Measurements from ENCODE around the gene PLAGL2.
"Not testable (repeated sequence)": the region's sequence is repeated elsewhere in the genome, so short reads cannot be mapped to it uniquely, and the experiment has no call there.

Gene PLAGL2, protein sequence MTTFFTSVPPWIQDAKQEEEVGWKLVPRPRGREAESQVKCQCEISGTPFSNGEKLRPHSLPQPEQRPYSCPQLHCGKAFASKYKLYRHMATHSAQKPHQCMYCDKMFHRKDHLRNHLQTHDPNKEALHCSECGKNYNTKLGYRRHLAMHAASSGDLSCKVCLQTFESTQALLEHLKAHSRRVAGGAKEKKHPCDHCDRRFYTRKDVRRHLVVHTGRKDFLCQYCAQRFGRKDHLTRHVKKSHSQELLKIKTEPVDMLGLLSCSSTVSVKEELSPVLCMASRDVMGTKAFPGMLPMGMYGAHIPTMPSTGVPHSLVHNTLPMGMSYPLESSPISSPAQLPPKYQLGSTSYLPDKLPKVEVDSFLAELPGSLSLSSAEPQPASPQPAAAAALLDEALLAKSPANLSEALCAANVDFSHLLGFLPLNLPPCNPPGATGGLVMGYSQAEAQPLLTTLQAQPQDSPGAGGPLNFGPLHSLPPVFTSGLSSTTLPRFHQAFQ

DNA sequence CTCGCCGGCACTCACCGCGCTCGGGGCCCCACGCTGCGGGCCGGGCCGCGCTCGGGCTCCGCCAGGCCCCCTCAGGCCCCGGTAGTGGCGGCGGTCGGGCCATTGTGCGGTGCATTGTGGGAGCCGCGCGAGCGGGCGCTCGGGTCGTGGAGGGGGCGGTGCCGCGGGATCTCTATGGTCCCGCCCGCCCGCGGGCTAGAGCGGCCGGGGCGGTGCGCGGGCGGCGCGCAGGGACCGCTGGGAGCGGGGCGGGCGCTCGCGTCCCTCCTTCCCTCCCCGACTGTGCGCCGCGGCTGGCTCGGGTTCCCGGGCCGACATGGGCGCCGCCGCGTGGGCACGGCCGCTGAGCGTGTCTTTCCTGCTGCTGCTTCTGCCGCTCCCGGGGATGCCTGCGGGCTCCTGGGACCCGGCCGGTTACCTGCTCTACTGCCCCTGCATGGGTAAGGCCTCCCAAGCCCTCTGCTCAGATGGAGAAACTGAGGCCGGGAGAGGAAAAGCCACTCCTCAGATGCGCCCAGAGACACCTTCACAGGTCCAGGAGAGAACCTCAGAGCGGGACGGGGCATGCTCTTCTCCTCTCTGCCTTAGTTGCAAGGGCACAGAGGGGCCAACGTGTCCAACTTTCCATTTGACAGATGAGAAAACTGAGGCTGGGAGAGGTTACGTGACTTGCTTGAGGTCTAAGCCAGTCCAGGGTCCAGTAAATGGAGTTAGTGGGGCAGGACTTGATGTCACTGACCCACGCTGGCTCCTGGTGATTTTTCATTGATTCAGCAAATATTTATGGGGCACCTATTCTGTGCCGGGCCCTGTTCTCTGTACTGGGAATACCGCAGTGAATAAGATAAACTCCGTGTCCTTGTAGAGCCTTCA is at the start of gene PLAGL2, which contains the start of gene POFUT1:
Gene PLAGL2, minus strand, starts transcription at position 118 of the 873 bp plus-strand sequence. CDS start 5,565 bp downstream, outside the sequence.
Gene POFUT1, plus strand, starts transcription at position 255 of the 873 bp plus-strand sequence. Its CDS starts 62 bp downstream, at position 317.
- peak; percentile 94 for DNase-seq
- ATAC-seq = peak; percentile 83

DNA sequence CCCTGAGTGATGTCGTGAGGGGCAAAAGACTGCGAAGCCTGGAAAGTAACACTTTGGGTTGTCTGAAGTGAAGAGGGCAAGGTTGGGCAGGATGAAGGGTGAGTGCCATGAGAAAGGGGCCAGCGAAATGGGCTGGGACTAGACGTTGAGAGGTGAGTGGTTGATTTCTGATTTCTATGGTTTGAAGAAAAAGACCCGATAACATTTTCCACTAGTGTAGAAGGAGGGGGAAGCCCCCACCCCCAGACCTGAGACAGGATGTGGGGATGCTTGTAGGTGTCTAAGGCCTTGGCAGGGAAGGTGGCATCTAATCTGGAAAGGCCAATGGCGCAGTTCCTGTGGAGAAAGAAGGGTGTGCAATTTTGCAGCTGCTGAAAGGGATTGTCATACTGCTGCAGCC is 44.6 kb upstream of the PLAGL2 start:
- DNase-seq = peak; percentile 92

DNA sequence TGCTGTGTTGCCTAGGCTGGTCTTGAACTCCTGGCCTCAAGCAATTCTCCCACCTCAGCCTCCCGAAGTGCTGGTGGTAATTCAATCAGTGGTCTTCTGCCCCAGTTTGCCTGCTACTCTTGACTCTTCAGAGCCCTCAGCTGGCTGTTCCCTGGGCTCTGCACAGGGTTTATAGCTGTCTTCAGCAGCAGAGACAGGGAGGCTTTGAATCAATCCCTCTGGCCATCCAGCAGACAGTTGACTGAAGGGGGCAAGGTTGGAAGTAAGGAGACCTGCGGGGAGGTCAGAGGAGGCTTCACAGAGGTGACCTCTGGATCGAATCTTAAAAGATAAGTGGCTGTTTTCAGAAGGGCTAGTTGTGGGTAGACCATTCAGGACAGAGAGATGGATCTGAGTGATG is 43.9 kb upstream of the PLAGL2 start:
- DNase-seq = peak; percentile 34
- no peak for ATAC-seq

More for the DNA sequence above, 44.6 kb upstream of the PLAGL2 start:
- peak; percentile 80 for ATAC-seq

DNA sequence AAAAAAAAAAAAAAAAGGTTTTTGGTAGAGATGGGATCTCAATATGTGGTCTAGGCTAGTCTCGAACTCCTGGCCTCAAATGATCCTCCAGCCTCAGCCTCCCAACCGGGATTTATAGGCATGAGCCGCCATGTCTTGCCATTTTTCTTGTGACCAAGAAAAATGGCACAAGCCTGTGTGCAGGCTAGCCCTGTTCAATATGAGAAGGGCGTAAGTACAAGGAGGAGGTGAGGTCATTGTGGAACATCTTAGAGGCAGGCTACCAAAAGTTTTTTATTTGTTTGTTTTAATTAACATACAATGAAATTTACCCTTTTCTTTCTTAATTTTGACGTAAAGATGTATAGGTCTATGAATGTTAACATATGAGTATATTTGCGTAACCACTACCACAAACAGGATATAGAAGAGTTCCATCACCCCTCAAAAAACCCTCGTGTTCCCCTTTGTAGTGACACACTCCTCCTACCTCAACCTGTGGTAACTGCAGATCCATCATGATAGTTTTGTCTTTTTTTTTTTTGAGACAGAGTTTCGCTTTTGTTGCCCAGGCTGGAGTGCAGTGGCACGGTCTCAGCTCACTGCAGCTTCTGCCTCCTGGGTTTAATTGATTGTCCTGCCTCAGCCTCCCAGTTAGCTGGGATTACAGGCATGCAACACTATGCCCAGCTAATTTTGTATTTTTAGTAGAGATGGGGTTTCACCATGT is 41.6 kb upstream of the PLAGL2 start:
- peak; percentile 79 for ATAC-seq
- peak; percentile 42 for DNase-seq

DNA sequence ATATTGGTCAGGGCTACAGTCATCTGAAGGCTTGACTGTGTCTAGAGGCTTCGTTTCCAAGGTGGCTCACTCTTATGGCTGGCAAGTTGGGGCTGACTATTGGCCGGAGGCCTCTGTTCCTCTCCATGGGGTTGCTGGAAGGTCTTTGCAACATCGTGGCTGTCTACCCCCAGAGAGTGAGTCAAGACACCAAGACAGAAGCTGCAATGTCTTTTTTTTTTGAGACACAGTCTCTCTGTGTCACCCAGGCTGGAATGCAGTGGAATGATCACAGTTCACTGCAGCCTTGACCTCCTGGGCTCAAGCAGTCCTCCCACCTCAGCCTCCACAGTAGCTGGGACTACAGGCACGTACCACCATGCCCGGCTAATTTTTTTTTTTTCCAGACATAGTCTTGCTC is 40.5 kb upstream of the PLAGL2 start:
- ATAC-seq (no peak), DNase-seq (peak; percentile 32)

DNA sequence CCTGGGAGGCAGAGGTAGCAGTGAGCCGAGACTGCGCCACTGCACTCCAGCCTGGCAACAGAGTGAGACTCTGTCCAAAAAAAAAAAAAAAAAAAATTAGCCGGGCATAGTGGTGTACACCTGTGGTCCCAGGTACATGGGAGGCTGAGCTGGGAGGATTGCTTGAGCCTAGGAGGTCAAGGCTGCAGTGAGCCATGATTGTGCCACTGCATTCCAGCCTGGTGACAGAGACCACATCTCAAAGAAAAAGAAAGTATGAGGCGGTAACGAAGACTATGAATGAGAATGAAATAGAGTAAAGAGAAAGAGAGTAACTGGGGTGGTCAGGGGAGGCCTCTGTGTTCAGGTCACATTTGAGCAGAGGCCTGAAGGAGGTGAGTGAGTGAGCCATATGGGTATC is 38.7 kb upstream of the PLAGL2 start:
- DNase-seq, ATAC-seq: not testable (repeated sequence)

DNA sequence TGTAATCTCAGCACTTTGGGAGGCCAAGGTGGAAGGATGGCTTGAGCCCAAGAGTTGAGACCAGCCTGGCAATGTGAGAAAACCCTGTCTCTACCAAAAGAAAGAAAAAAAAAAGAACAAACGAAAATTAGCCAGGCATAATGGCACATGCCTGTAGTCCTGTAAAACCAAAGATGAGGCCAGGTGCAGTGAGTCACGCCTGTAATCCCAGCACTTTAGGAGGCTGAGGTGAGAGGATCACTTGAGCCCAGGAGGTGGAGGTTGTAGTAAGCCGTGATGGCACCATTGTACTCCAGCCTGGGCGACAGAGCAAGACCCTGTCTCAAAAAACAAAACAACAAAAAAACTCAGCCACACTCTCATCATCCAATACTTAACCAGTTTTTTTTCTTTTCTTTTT is 37.4 kb upstream of the PLAGL2 start:
- no peak for ATAC-seq

DNA sequence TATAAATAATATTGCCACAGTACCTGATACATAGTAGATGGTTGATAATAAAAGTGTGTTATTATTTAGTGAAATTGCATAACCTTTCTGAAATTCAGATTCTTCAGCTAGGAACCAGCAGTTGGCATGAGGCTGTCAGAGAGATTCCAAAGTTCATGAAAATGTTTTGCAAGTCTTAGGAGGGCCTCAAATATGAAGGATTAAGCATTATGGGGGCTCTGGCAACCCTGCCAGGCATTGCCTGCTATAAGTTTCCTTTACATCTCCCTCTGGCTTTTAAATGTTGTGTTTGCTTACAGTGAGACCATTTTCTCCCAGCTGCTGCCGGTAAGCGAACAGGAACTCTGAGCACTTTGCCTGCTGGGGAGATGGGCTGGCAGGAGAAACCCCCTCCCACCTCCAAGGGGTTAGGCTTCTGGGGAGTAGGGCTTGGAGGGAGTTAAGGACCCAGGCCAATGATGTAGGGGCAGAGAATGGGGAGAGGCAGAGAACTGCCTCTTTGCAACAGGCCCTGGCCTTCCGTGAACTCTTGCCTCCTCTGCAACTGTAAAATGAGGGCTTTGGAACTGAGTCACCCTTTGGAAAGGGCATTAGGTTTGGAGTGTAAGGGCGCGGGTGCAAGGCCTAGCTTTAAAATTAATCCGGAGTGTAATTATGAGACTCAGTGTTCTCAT is 36.7 kb upstream of the PLAGL2 start:
- no peak for DNase-seq
- ATAC-seq = no peak

More for the DNA sequence above, 37.4 kb upstream of the PLAGL2 start:
- DNase-seq = no peak

DNA sequence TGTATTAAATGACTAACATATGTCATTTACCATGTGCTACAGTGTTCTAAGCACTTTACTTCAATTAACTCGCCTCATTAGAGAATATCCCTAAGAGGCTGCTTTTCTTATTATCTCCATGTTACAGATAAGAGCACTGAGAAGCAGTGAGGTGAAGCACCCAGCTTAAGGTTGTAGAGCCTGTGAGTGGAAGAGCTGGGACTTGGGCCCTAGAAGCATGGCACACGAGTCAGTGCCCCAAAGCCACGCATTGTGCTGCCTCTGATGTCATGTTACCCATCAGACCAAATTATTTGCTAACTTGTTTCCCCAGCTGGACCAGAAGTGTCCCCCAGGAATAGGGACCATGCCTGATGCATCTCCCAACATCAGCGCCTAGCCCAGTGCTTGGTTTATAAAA is 34.3 kb upstream of the PLAGL2 start:
- ATAC-seq (no peak), DNase-seq (no peak)

DNA sequence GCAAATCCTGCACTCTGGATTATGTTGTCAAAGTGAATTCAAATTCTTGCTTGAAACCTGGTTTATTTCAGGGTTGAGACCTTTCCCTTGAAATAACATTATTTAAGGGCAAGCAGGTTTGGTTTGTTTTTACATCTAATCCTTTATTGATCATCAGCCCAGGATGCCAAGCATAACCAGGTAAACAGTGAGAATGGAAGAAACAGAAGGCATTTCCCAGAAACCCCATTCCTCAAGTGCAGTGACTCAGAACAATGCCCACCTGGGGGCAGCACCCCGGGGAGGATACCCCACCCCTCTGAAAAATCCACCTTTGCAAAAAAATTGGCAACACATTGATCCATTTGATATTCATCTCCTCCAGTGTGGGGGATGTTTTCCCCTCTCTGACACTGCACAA is 32.7 kb upstream of the PLAGL2 start:
- DNase-seq (no peak), ATAC-seq (no peak)

DNA sequence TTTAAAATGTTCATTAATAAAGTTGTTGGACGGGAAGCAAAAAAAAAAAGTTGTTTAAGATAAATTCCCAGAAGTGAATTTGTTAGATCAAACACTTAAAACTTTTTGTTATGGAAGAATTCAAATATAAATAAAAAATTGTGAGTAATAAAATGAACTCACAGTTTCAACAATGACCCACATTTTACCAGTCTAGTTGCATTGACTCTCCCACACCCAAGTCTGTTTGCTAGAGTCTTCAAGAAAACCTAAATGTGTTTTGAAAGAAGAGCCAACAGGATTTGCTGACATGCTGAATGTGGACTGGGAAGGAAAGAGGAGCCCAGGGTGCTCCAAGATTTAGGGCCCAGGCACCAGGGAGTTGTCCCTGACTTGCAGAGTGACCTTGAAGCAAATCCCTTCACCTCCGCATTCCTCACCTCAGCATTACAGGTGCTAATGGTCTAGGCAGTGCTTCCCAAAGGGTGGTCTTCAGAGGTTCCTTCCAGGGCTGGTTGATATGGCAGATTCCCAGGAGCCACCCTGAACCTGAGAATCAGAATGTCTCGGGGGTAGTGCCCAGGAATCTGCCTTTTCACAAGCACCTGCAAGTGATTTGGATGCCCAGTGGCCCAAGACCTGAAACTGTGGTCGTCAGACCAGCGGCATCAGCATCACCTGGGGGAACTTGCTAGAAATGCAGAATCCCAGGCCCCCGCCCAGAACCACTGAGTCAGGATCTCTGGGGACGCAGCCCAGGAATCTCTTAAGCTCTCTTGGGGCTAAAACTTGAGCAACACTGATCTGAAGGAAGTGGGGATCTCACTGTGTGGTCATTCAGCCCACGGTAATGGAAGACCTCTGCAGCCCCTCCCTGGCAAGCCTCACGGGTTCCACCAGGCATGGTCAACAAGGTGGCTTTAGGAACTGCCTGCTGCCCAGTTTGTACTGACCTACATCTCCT is 31.2 kb upstream of the PLAGL2 start:
- ATAC-seq (no peak), DNase-seq (no peak)

DNA sequence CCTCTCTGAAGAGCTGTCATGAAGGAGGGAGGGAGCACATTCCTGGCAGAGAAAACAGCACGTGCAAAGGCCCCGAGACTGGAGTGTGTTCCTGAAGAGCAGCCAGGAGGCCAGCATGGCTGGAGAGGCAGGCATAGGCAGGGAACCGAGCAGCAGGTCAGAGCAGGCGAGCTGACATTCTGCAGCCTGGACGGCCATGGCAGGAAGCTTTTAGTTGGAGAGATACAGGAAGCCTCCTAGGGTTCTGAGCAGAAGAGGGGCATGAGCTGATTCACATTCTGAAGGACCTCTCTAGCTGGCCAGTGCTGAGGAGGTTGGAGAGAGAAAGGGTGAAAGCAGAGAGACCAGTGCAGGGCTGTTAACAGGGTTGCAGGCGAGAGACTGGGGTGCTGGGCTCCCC is 29.9 kb upstream of the PLAGL2 start:
- ATAC-seq = no peak
- DNase-seq = no peak

DNA sequence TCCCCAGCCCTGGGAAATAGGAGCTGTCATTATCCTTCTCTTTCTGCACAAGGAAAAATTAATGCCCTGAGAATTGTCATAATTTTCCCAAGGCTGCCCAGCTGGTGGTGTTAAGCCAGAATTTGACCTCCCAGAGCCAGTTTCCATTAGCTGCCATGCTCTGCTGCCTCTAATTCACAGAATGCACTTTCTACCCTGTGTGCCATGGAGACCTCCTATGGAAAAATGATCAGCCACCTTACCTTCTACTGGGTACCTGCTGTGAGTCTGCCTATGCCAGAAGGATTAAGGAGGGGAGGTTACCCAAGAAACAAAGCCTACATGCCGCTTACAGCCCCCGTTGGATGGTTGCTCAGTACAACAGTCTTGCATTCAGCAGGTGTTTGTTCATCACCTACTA is 29.3 kb upstream of the PLAGL2 start:
- no peak for ATAC-seq
- DNase-seq = no peak

DNA sequence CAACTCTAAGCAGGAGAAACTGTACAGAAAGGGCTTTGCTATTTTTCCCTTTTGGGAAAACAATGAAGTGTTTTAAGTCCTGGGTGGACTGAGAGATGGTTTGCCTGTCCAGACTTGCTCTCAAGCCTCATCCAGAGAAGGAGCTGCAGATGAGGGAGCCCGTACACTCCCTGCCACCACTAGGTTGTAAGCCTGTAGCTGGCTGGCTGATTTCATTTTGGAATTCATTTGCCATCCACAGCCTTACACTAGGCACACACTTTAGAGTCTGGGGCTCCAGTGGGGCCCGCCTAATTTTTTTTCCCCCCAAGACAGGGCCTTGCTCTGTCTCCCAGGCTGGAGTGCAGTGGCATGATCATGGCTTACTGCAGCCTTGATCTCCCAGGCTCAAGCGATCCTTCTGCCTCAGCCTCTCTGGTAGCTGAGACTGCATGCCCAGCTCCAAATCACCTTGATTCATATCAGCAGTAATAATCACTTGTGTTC is 28.5 kb upstream of the PLAGL2 start:
- ATAC-seq (no peak), DNase-seq (no peak)

DNA sequence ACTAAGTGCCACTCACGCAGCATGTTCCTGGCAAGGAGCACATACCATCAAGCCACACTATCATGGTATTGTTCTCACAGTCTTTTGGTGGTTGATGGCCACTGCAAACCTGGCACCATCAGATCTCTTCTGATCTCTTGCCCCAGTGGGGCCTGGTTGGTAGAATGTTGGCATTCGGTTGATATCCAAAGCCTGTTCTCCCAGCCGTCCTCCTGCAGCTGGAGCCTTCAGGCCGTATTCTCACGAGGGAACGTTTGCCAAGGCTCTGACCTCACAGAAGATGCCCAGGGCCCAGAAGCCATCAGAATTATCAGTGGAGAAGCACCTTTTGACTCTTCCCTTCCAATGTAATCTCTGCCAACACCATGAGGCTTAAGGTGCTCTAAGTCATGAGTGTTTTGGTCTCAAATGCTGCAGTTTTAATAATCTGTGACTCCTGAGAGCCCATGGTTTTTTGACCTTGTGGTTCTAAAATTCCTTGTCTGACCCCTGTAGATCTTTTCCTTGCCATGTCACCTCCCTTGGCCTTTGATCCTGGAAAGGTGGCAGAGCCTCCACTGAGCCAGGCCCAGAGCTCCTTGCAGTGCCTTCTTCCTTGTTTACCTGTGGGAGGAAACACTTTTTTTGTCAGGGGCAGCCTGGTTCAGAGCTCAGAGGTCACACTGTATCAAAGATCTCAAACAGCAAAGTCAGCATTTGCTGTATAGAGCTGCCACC is 27.9 kb upstream of the PLAGL2 start:
- no peak for DNase-seq

DNA sequence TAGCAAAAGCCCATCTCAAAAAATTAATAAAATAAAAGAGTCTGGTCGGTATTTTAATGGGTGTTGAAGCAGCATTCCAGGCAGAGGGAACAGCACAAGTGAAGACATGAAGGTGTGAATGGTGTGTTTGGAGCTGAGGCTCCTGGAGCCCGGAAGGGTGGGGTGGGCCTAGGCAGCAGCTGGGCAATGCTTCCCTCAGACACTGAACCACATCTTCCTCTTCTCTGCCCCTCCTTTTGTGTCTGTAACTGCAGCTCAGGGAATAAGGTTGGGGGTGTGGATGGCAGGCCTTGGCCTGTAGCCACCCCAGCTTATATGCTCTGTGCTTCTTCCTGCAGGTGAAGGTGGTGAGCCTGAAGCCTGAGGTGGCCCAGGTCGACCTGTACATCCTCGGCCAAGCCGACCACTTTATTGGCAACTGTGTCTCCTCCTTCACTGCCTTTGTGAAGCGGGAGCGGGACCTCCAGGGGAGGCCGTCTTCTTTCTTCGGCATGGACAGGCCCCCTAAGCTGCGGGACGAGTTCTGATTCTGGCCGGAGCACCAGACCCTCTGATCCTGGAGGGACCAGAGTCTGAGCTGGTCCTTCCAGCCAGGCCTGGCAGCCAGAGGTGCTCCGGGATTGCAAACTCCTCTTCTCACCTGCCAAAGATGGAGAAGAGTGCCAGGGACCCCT is 26.7 kb upstream of the PLAGL2 start:
- DNase-seq (no peak), ATAC-seq (no peak)

More for the DNA sequence above, 27.9 kb upstream of the PLAGL2 start:
- ATAC-seq = no peak

DNA sequence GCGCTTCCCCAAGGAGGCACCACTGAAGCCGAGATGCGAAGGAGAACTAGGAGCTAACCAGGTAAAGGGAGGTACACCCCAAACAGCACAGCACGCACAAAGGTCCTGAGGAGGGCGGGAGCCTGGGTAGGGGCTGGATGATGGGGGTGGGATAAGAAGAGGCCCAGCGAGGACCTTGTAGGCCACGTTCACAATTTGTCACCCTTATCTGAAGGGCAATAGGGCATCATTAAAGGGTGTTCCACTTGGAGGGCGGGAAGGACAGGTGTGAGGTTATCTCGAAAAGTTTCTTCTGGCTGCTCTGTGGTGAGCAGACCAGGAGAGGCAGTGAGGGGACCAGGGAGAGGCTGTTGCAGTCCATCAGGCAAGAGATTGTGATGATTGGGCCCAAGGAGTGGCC is 25.7 kb upstream of the PLAGL2 start:
- ATAC-seq (no peak), DNase-seq (no peak)

DNA sequence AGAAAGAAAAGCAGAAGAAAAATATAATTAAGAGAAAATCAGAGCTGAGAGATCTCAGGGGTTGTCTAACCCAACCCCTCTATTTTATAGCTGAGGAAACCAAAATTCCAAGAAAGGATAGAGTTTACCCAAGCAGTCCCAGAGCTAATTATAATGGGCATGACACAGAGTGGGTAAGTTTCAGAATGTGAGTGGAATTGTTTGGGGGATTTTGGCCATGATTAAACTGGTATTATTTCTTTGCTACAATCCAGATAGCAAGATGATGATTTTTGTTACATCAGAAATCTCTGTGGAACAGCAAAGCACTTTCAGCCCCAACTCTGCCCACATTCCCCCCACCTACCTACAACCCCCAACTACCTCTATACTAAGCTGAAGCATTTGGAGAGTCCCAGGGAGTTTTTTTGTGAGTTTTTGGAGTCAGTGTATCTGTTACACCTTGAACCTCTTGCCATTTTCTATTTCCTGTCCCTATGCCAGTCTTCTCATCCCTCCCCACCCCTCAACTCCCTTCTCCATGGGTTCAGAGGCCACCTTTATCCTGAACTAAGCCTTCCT is 24.9 kb upstream of the PLAGL2 start:
- no peak for DNase-seq
- peak; percentile 84 for ATAC-seq

DNA sequence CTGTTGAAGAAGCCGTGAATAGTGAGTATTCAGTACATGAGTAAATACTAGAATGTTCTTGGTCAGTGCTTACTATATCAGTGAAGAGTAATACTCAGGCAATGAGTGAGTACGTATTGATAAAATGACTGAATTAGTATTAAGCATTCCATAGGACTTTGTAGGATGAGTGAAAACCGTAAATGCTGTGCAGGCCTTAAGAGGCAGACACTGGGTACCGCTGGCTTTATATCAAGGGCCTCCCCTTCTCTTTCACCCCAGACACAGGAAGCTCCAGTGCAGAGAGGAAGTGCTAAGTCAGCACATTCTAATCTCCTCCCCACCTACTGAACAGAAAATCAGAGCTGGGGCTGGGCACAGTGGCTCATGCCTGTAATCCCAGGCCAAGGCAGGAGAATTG is 24.3 kb upstream of the PLAGL2 start:
- peak; percentile 81 for ATAC-seq
- DNase-seq = peak; percentile 46

Measured in stimulated activated naive CD8-positive, alpha-beta T cell treated with anti-CD3 and anti-CD28 coated beads, Interleukin-15, Interleukin-2, amounts not matched to agents 100 U/mL and 50 U/mL, for 24 hours (primary cell).